Measurements from ENCODE around the gene DNAH10.
A peak's percentile ranks its signal among the peaks of the same experiment; 100 is the strongest.
"Not testable (repeated sequence)": the region's sequence is repeated elsewhere in the genome, so short reads cannot be mapped to it uniquely, and the experiment has no call there.

DNAH10 gene

DNA sequence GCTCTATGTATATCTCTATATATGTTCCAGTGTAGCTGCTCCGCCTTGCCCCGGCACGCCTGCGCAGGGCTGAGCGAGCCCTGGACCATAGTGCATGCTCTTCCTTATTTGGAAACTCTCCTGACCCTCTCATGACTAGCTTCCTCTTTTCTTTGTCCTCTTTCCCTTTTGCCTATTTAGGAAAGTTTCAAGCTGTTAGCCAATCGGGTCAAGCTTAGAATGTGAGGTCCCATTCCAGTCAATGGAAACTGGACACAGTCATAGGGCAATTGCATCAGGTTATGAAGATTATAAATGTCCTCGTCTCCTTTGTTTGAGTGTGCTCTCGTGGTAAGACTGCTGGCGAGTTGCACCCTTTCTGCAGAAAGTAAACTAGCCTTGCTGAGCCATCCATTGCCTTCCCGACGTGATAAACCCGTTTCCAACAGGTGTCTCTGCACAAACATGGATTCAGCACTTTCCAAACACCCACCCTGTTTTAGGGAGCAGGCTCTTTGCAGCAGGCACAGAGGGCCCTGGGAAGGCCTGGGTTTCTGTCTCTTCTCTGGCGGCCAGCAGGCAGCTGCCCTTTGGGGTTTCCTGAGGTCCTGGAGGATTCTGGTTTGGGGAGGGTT lies 179.6 kb downstream of the DNAH10 start:
- ATAC-seq (replicated peaks; ENCODE audit: extremely low read depth, poor library complexity, severe bottlenecking) (no peak), DNase-seq (ENCODE audit: low spot score in 2 of 2) (no peak)
- H3K36me3 Mint-ChIP-seq (ENCODE audit: insufficient read depth) = peaks cover 5% of the 10 kb centered on the region
- no peaks in the 10 kb centered on the region for H3K9me3 Mint-ChIP-seq
- no peak overlapping the region for H3K4me3 Mint-ChIP-seq
- no peak overlapping the region for H3K27ac Mint-ChIP-seq (ENCODE audit: low read depth)
- H3K27me3 Mint-ChIP-seq = no peaks in the 10 kb centered on the region
- H3K4me1 Mint-ChIP-seq = peaks cover 30% of the 10 kb centered on the region

DNA sequence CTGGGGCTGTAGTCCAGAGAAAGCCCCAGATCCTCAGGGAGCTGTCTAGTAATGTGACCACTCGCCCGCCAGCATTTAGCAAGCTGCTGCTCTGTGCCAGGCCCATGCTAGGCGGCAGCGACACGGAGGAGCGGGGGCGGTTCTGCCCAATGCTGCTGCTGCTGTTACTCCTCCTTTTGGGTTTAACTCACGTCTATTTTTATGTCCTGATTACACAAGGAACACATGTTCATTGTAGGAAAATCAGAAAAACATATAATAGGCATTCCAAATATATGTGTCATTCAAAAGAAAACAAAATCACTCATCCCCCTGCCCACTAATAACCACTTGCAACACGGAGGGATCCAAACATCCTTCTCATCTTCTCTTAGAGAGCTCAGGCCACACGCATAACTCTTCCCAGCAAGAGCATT lies 180.1 kb downstream of the DNAH10 start:
- ATAC-seq (replicated peaks; ENCODE audit: extremely low read depth, poor library complexity, severe bottlenecking) (no peak), DNase-seq (ENCODE audit: low spot score in 2 of 2) (no peak)
- Mint-ChIP-seq H3K36me3 (ENCODE audit: insufficient read depth) (peaks cover 5% of the 10 kb centered on the region), H3K27me3 (no peaks in the 10 kb centered on the region), H3K27ac (ENCODE audit: low read depth) (no peak overlapping the region), H3K9me3 (no peaks in the 10 kb centered on the region), H3K4me1 (peaks cover 29% of the 10 kb centered on the region), H3K4me3 (no peak overlapping the region)

- peak overlapping the region; percentile 25 for H3K27ac Mint-ChIP-seq (ENCODE audit: low read depth)
- H3K27me3 Mint-ChIP-seq = no peaks in the 10 kb centered on the region
- DNase-seq (ENCODE audit: low spot score in 2 of 2) (no peak), ATAC-seq (replicated peaks; ENCODE audit: extremely low read depth, poor library complexity, severe bottlenecking) (no peak)
- H3K4me1 Mint-ChIP-seq = peaks cover 21% of the 10 kb centered on the region
- peaks cover 5% of the 10 kb centered on the region for H3K36me3 Mint-ChIP-seq (ENCODE audit: insufficient read depth)
- no peaks in the 10 kb centered on the region for H3K9me3 Mint-ChIP-seq
- H3K4me3 Mint-ChIP-seq = no peak overlapping the region
Observed at GRCh38 chr12:123942911-123943648, 181.0 kb downstream of the DNAH10 start.

GRCh38 chr12:123943816-123944215 lies 181.7 kb downstream of the DNAH10 start:
- H3K27ac Mint-ChIP-seq (ENCODE audit: low read depth) = no peak overlapping the region
- H3K27me3 Mint-ChIP-seq = no peaks in the 10 kb centered on the region
- ATAC-seq (replicated peaks; ENCODE audit: extremely low read depth, poor library complexity, severe bottlenecking) (no peak), DNase-seq (ENCODE audit: low spot score in 2 of 2) (no peak)
- H3K36me3 Mint-ChIP-seq (ENCODE audit: insufficient read depth) = peaks cover 5% of the 10 kb centered on the region
- no peaks in the 10 kb centered on the region for H3K9me3 Mint-ChIP-seq
- peaks cover 17% of the 10 kb centered on the region for H3K4me1 Mint-ChIP-seq
- H3K4me3 Mint-ChIP-seq = no peak overlapping the region

GRCh38 chr12:123944696-123945095 lies 182.6 kb downstream of the DNAH10 start:
- no peaks in the 10 kb centered on the region for H3K27me3 Mint-ChIP-seq
- no peak overlapping the region for H3K27ac Mint-ChIP-seq (ENCODE audit: low read depth)
- no peaks in the 10 kb centered on the region for H3K9me3 Mint-ChIP-seq
- H3K4me3 Mint-ChIP-seq = no peak overlapping the region
- DNase-seq (ENCODE audit: low spot score in 2 of 2) (no peak), ATAC-seq (replicated peaks; ENCODE audit: extremely low read depth, poor library complexity, severe bottlenecking) (no peak)
- peaks cover 14% of the 10 kb centered on the region for H3K4me1 Mint-ChIP-seq
- H3K36me3 Mint-ChIP-seq (ENCODE audit: insufficient read depth) = peaks cover 4% of the 10 kb centered on the region

- Mint-ChIP-seq H3K4me1 (peaks cover 14% of the 10 kb centered on the region), H3K36me3 (ENCODE audit: insufficient read depth) (peaks cover 4% of the 10 kb centered on the region), H3K4me3 (no peak overlapping the region), H3K27ac (ENCODE audit: low read depth) (peak overlapping the region; percentile 59), H3K27me3 (no peaks in the 10 kb centered on the region), H3K9me3 (no peaks in the 10 kb centered on the region)
- DNase-seq (ENCODE audit: low spot score in 2 of 2) = no peak
- no peak for ATAC-seq (replicated peaks; ENCODE audit: extremely low read depth, poor library complexity, severe bottlenecking)
Observed at GRCh38 chr12:123945287-123946151, 183.4 kb downstream of the DNAH10 start.

GRCh38 chr12:123946152-123946515 lies 184.0 kb downstream of the DNAH10 start:
- no peaks in the 10 kb centered on the region for H3K27me3 Mint-ChIP-seq
- H3K9me3 Mint-ChIP-seq = no peaks in the 10 kb centered on the region
- peaks cover 4% of the 10 kb centered on the region for H3K36me3 Mint-ChIP-seq (ENCODE audit: insufficient read depth)
- no peak overlapping the region for H3K4me3 Mint-ChIP-seq
- H3K27ac Mint-ChIP-seq (ENCODE audit: low read depth) = peak overlapping the region; percentile 59
- ATAC-seq (replicated peaks; ENCODE audit: extremely low read depth, poor library complexity, severe bottlenecking) (no peak), DNase-seq (ENCODE audit: low spot score in 2 of 2) (no peak)
- H3K4me1 Mint-ChIP-seq = peaks cover 20% of the 10 kb centered on the region

GRCh38 chr12:123946516-123947505 lies 184.7 kb downstream of the DNAH10 start:
- ATAC-seq (replicated peaks; ENCODE audit: extremely low read depth, poor library complexity, severe bottlenecking); H3K9me3 Mint-ChIP-seq; H3K4me3 Mint-ChIP-seq; DNase-seq (ENCODE audit: low spot score in 2 of 2); H3K36me3 Mint-ChIP-seq (ENCODE audit: insufficient read depth); H3K27me3 Mint-ChIP-seq: not testable (repeated sequence)
- peaks cover 21% of the 10 kb centered on the region for H3K4me1 Mint-ChIP-seq
- peak overlapping the region; percentile 59 for H3K27ac Mint-ChIP-seq (ENCODE audit: low read depth)

GRCh38 chr12:123947531-123947930 lies 185.4 kb downstream of the DNAH10 start:
- not testable (repeated sequence) for H3K27me3 Mint-ChIP-seq; H3K36me3 Mint-ChIP-seq (ENCODE audit: insufficient read depth); ATAC-seq (replicated peaks; ENCODE audit: extremely low read depth, poor library complexity, severe bottlenecking); H3K9me3 Mint-ChIP-seq; H3K27ac Mint-ChIP-seq (ENCODE audit: low read depth); H3K4me3 Mint-ChIP-seq; DNase-seq (ENCODE audit: low spot score in 2 of 2)
- H3K4me1 Mint-ChIP-seq = peaks cover 21% of the 10 kb centered on the region

- no peak for DNase-seq (ENCODE audit: low spot score in 2 of 2)
- Mint-ChIP-seq H3K4me3 (no peak overlapping the region), H3K4me1 (peaks cover 21% of the 10 kb centered on the region), H3K36me3 (ENCODE audit: insufficient read depth) (peaks cover 4% of the 10 kb centered on the region), H3K27me3 (no peaks in the 10 kb centered on the region), H3K27ac (ENCODE audit: low read depth) (no peak overlapping the region), H3K9me3 (no peaks in the 10 kb centered on the region)
- ATAC-seq (replicated peaks; ENCODE audit: extremely low read depth, poor library complexity, severe bottlenecking) = no peak
Observed at GRCh38 chr12:123948401-123948795, 186.3 kb downstream of the DNAH10 start.

DNA sequence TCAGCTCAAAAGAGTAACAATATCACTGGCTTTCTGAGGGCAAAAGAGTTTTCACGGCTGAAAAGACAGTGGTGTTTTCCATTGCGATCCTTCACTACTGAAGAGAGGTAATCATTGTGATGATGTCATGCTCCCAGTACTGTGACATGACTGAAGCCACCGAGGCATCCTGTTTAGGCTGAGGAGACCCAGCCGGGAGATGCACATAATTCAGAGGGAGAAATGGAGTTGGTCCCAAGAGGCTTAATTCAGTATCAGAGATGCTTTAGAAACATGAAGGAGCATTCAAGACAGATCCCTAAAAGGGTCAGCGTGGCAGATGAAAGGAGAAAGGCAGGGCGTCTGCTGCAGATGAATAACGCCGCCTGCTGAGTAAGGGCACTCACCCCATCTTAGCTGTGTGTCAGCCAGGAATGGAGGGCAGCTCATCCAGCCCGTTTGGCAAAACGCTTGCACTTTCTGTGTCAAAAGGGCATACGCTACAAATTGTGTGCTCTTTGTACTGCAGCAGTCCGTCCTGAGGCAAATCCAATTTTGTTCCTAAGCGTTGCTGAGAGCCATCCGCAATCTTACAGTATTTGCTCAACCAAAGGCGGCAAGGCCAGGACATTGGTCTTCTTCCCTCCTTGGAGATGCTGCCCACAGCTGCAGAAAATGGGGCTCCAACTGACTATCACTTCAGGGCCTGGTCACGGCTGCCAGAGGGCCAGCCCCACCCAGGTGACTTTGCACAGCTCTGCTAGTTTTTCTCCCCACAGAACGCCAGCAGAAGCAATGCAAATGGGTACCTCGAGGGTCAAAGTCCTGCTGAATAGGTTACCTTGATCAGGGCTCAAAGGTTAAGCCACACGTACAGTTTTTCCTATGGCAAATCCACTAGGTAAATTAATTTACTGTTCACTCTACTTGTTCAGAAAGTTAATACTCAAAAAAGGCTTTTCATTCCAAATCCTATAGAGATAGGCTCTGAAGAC lies 187.0 kb downstream of the DNAH10 start:
- no peak for ATAC-seq (replicated peaks; ENCODE audit: extremely low read depth, poor library complexity, severe bottlenecking)
- no peaks in the 10 kb centered on the region for H3K9me3 Mint-ChIP-seq

More for the DNA sequence above, 187.0 kb downstream of the DNAH10 start:
- no peak for DNase-seq (ENCODE audit: low spot score in 2 of 2)
- H3K4me3 Mint-ChIP-seq = no peak overlapping the region
- H3K36me3 Mint-ChIP-seq (ENCODE audit: insufficient read depth) = peaks cover 4% of the 10 kb centered on the region
- no peak overlapping the region for H3K27ac Mint-ChIP-seq (ENCODE audit: low read depth)
- peaks cover 21% of the 10 kb centered on the region for H3K4me1 Mint-ChIP-seq
- no peaks in the 10 kb centered on the region for H3K27me3 Mint-ChIP-seq

All from central memory CD8-positive, alpha-beta T cell (primary cell).